NCI-H2029 (cell line): Measurements from ENCODE around the gene DOLK.
"Not testable (repeated sequence)": the region's sequence is repeated elsewhere in the genome, so short reads cannot be mapped to it uniquely, and the experiment has no call there.

Experiments used
- DNase-seq: peaks from one replicate; lab custom pipeline; 2025; lab: John Stamatoyannopoulos, UW

Gene DOLK

DNA sequence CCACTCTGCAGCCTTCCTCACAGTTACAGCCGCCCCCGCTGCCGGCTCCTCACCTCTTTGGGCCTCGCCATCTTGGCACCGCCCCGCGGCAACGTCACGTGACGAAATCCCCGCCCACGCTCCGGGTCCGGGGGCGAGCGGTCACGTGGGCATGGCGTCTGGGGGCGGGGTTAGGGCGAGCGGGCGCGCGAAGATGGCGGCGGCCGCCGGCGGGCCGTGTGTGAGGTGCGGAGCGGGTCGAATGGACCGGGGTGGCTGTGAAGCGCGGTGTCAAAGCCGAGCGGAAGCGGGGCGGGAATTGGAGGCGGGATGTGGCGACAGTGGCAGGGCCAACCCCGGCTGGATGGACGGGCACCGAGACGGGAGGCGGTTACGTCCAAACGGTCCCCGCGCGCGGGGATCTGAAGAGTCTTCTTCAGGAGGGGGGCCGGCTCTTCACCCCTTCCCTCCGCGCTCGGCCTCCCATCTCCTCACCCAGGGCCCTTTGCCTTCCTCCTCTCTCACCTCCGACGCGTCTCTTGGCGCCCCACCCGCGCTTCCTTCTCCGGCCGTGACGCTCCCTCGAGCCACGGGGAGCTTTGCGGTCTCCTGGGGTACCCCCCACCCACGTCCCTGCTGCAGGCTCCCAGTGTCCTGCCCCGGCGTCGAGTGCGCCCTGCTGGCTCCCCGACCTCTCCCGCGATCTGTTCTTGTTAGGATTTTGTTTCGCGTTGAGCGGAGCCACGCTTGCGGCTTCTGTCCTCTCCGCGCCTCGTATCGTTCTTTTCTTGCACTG, at the start of gene DOLK, which contains the start of gene NUP188:
TSS of gene DOLK (minus strand) at position 77 of the 775 bp plus-strand sequence. CDS start 300 bp downstream, outside the sequence.
TSS of gene NUP188 (plus strand) at position 173 of the 775 bp plus-strand sequence. CDS start at position 194, 21 bp downstream.
- DNase-seq = peak; percentile 91

- DNase-seq = no peak
Measured at GRCh38 chr9:128995791-128996190, 48.4 kb upstream of the DOLK start.

GRCh38 chr9:128992995-128993394, 45.6 kb upstream of the DOLK start:
- no peak for DNase-seq

DNA sequence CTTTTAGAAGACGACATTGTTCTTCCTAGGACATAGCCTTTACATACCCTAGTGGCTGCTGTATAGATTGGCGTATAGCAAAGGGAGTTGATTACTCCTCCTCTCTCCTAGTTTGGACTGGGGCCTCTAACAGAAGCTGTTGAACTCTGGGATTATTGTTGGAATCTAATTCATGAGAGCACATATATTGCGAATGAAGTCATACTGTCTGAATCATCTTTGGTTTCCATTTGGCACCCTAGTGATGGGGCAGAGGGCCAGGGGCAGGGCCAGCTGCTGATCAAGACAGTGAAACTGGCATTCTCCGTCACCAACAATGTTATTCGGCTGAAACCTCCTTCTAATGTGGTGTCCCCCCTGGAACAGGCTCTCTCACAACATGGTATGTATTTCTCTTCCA, 40.4 kb upstream of the DOLK start:
- DNase-seq = no peak

GRCh38 chr9:128986671-128987070, 39.3 kb upstream of the DOLK start:
- no peak for DNase-seq

DNA sequence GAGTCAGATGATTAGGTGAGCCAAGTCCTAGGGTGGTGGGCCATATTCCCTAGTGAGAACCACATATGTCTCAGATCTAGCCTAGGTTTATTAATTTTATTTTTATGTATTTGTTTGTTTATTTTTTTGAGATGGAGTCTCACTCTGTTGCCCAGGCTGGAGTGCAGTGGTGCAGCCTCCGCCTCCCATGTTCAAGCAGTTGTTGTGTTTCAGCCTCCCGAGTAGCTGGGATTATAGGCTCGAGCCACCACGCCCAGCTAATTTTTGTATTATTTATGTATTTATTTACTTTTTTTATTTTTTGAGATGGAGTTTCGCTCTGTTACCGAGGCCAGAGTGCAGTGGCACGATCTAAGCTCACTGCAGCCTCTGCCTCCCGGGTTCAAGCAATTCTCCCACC, 36.1 kb upstream of the DOLK start:
- no peak for DNase-seq

DNA sequence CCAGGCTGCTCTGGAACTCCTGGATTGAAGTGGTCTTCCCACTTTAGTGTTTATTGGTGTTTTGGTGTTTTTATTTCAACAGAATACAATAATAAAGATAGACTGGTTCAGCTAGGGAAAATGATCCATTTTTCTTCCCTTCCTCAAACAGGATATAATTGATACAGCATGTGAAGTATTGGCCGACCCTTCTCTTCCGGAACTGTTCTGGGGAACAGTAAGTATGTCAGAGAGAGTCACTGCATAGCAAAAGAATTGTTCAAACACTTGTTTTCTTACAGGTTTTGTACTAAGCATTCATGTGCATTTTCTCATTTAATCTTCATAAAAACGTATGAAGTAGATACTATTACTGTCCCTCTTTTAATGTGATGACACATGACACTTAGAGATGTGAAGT, 31.7 kb upstream of the DOLK start:
- no peak for DNase-seq

- no peak for DNase-seq
Measured at GRCh38 chr9:128972956-128973355, 25.6 kb upstream of the DOLK start.

DNA sequence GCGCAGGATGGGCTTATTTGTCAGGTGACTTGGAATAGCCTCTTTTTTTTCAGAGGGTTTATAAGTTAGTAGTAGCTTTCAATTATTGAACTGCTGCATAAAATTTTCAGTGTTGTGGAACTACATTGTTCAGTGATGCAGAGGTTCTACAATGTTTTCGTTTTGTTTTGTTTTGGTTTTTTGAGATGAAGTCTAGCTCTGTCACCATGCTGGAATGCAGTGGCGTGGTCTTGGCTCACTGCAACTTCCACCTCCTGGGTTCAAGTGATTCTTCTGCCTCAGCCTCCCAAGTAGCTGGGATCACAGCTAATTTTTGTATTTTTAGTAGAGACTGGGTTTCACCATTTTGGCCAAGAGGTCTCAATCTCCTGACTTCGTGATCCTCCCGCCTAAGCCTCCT, 22.1 kb upstream of the DOLK start:
- DNase-seq = no peak

- DNase-seq = not testable (repeated sequence)
Measured at GRCh38 chr9:128961403-128961802, 14.0 kb upstream of the DOLK start.

DNA sequence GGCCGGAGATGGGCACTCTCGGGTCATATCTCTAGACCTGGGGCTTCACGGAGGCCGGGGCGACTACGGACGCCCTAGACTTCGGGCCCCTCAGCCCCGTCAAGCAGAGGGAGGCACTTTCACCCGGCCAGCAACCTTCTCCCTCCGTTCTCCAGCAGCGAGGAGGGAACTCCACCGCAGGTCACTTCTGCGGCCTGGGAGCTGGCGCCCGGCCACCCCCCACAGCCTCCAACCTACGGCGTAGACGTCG, 201 bp downstream of the DOLK start:
- no peak for DNase-seq

DNA sequence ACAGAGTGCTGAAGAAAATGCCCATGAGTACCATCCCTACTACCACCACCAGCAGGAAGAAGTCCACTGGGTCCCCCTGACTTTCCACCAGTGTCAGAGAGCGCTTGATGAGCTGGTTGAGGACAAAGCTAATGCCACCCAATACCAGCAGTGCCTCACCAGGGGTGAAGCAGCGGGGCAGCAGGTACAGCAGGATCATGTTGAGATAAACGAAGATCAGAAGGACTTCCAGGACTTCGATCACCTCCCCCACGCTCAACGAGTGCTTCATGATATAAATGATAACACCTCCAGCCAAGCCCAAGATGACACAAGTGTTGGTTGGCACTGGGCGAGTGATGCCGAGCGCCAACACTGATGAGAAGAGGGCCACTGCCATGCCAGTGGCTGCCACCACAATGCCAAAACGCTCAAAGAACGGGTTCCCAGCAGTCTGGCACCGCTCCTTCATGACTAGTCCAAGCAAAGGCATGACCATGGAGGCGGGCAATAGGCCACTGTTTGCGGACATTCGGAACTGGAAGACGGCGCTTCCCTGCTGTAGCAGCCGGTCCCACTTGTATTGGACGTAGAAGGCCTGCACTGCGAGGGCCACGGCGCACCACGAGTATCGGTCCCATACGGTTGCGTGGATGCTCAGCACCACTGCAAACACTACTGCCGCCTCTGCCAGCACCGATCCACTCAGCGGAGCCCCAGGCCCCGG, 679 bp downstream of the DOLK start:
- DNase-seq = peak; percentile 30

- DNase-seq = no peak
Measured at GRCh38 chr9:128945798-128946501, 1.5 kb downstream of the DOLK start.

DNA sequence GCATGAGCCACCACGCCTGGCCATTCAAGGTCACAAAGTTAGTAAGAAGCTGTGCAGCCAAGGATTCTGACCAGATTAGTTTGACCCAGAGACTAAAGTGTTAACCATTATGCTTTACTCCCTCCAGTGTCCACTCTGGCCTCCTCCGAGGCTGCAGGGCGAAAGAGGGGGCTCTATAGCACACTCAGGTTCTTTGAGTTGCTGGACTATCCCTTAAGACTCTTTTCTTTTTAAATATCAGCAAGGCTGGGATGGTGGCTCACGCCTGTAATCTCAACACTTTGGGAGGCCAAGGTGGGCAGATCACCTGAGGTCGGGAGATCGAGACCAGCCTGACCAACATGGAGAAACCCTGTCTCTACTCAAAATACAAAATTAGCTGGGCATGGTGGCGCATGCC, 2.4 kb downstream of the DOLK start:
- not testable (repeated sequence) for DNase-seq

DNA sequence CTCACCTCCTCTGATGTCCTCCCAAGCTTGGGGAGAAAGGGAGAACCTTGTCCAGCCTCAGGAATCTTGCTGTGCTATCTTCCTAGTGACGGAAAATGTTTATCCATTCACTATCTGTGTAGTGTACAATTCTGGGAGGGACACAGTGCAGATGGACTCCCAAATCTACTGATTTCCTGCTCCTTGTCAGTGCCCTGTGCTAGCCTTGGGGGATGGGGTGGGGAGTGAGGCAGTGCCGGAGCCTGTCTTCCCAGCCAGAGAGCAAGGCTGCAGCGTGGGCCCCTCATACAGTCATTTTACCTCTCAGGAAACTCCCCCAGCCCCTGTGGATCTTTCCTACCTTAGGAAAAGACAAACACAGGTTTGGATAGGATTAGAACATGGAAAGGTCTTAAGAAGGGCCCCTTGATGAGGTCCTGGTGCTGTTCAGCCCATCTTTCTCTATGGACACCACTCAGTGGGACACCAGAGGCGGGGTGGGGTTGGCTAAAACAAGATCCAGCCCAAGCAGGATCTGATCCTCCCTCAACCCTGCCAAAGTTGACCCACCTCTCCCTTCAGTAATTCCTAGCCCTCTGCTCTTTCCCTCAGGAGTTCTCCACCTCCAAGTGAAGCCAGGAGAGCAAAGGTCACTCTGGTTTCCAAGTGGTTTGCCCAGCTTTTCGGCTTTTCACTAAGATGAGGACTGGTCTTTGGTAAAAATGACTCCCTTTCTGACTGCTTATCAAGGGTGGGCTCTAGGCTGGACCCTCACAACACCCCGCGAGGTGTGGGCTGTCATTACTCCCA, 3.4 kb downstream of the DOLK start:
- no peak for DNase-seq

GRCh38 chr9:128940946-128941755, 6.3 kb downstream of the DOLK start:
- no peak for DNase-seq

- DNase-seq = no peak
Measured at GRCh38 chr9:128940271-128940921, 7.0 kb downstream of the DOLK start.

DNA sequence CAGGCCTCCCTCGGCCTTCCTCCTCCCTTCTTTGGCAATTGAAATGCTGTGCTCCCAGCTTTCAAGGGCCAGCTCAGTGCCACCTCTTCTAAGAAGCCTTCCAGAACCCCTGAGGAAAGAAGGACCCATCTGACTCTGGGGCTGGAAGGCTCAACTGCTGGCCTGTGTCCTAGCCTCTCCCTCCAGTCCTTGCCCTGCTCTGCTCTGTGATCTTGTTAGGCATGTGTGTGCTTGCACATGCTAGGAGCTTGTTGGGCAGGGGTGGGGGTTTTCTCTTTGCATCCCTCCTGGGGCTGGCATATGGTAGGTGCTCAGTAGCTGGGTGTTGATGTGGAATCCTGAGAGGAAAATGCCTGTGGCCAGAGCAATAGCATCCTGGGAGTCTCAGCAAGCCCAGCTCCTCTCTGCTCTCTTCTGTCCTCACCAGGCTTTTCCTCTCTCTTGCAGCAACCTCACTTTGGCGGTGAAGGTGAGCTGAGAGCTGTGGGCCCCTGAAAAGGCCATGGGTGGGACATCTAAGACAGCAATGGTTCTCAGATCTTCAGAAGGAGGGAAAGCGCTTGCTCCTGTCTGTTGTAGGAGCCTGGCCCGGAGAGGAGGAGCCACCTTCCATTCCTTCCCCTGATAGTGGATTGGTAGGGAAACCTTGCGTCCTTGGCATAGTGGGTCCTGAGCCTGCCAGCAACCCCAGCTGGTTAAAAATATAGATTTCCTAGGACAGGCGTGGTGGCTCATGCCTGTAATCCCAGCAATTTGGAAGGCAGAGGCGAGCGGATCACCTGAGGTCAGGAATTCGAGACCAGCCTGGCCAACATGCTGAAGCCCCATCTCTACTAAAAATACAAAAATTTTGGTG, 9.9 kb downstream of the DOLK start:
- no peak for DNase-seq

DNA sequence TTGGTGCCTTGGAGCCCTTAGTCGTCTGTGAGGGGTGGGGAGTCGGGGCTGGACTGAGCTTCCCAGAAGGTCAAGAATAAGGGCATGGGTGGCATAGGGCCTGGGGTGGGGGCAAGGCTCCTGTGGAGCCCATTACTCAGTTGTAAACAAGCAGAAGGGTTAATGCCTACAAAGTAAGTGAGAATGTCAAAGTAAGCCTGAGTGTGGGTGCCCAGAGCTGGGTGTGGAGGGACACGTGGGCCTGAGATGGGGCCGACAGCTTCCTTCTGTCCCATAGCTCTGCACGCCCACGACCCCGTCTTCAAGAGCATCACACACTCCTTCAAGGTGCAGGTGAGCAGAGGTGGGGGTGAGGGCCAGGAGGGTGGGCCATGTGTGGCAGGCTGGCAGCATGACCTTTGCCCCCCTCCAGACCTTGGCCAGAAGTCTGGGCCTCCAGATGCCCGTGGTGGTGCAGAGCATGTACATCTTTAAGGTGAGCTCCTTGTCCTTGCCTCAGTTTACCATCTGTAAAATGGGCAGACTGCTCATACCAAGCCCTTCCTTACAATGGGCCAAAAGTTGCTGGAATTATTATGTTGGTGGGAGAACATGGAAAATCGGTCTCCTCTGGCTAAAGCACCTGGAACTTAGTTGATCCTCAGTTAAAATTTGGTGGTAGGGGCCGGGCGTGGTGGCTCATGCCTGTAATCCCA, 11.1 kb downstream of the DOLK start:
- no peak for DNase-seq
